AG20443 (cell line): ENCODE data around the gene SLC7A8.
A peak's percentile ranks its signal among the peaks of the same experiment; 100 is the strongest.

ENCODE experiments used
- DNase-seq: peaks from one replicate; pipeline ENCODE4 v3.0.0; 2012; ENCODE audit warnings: low spot score, mixed read lengths

The SLC7A8 gene

GRCh38 chr14:23130871-23131270 is 52.6 kb downstream of the SLC7A8 start:
- DNase-seq, result no peak

- no peak for DNase-seq
Observed at GRCh38 chr14:23129759-23130316, 53.6 kb downstream of the SLC7A8 start.

GRCh38 chr14:23128969-23129758 is 54.3 kb downstream of the SLC7A8 start:
- DNase-seq, result no peak

- DNase-seq, result no peak
Observed at GRCh38 chr14:23127861-23128260, 55.6 kb downstream of the SLC7A8 start.

GRCh38 chr14:23126548-23127278 is 56.7 kb downstream of the SLC7A8 start:
- DNase-seq, result no peak

- no peak for DNase-seq
Observed at GRCh38 chr14:23125933-23126524, 57.4 kb downstream of the SLC7A8 start.

- peak; percentile 46 for DNase-seq
Observed at GRCh38 chr14:23125011-23125410, 58.4 kb downstream of the SLC7A8 start.

- DNase-seq, result no peak
Observed at GRCh38 chr14:23124337-23124954, 59.0 kb downstream of the SLC7A8 start.

GRCh38 chr14:23123419-23123818 is 60.0 kb downstream of the SLC7A8 start:
- DNase-seq, result peak; percentile 61

GRCh38 chr14:23122086-23122485 is 61.4 kb downstream of the SLC7A8 start:
- DNase-seq, result no peak

- DNase-seq, result peak; percentile 74
Observed at GRCh38 chr14:23121361-23121771, 62.1 kb downstream of the SLC7A8 start.

GRCh38 chr14:23120541-23121251 is 62.8 kb downstream of the SLC7A8 start:
- DNase-seq, result peak; percentile 92

GRCh38 chr14:23119363-23120327 is 63.8 kb downstream of the SLC7A8 start:
- DNase-seq, result no peak

- DNase-seq, result no peak
Observed at GRCh38 chr14:23118506-23119362, 64.7 kb downstream of the SLC7A8 start, which contains the start of gene CEBPE. Gene CEBPE, minus strand, starts transcription at chr14:23119255. Its CDS starts 164 bp downstream, at chr14:23119091.

- DNase-seq, result no peak
Observed at GRCh38 chr14:23117371-23118020, 66.0 kb downstream of the SLC7A8 start.

GRCh38 chr14:23115918-23116317 is 67.5 kb downstream of the SLC7A8 start:
- no peak for DNase-seq

- peak; percentile 96 for DNase-seq
Observed at GRCh38 chr14:23115039-23115731, 68.3 kb downstream of the SLC7A8 start.

GRCh38 chr14:23114669-23115038 is 68.8 kb downstream of the SLC7A8 start:
- DNase-seq, result no peak
